Testis (tissue), 3 donors: ENCODE results near the gene C17orf75. TPM values are rescaled to one million over a fixed set of nuclear protein-coding genes. Genes with fewer than 3 reads are reported as not detected.

Experiments
- DNase-seq: peaks from one replicate; pipeline ENCODE4 v3.0.0-alpha.2; 2019
- H3K27ac ChIP-seq, 2 donors: fragments of 200-600 bp; sonication (generic); one replicate each; pipeline ENCODE4 v1.5.1; 2019
- H3K27me3 ChIP-seq: fragments of 200-600 bp; sonication (generic); one replicate; pipeline ENCODE4 v1.5.1; 2019
- H3K36me3 ChIP-seq: fragments of 200-600 bp; sonication (generic); one replicate; pipeline ENCODE4 v1.5.1; 2017; ENCODE audit warnings: low read depth; ENCODE audit errors: missing control alignments
- H3K4me1 ChIP-seq: fragments of 200-600 bp; sonication (generic); one replicate; pipeline ENCODE4 v1.5.1; 2019
- H3K4me3 ChIP-seq, 2 donors: fragments of 200-600 bp; sonication (generic); one replicate each; pipeline ENCODE4 v1.5.1; 2017 to 2019
- H3K9me3 ChIP-seq: fragments of 200-600 bp; sonication (generic); one replicate; pipeline ENCODE4 v1.5.1; 2017
- CTCF ChIP-seq, 3 experiments: fragments of 450-650 bp in 2 of 3; fragments of 200-600 bp in 1 of 3; sonication (generic) in 1 of 3; IDR thresholded peaks; one replicate each; pipeline ENCODE4 v1.5.1; 2016 to 2019; ENCODE audit warnings: antibody characterized with exemption in 3 of 3, mild to moderate bottlenecking in 2 of 3, moderate library complexity in 1 of 3
- POLR2A ChIP-seq: fragments of 450-650 bp; IDR thresholded peaks from one replicate; pipeline ENCODE4 v1.6.1; 2017; ENCODE audit warnings: antibody characterized with exemption, mild to moderate bottlenecking, moderate library complexity
- WGBS, 2 donors: methylation state at CpG; one replicate each; pipeline ENCODE4 v1.1.5; 2018; 5-methylcytosine and 5-hydroxymethylcytosine counted together
- intact Hi-C: fragments of 100-400 bp; cut with DNase I; formaldehyde crosslinking; loops from one replicate; pipeline ENCODE4 v1.15.1; 2023; ENCODE audit warnings: low total_unique reads
- microRNA counts, 2 donors: library from miRNA; unstranded; fragments of <30 nt; microRNA quantifications; one replicate each; lab custom pipeline; 2016
- microRNA-seq, 2 donors: library from miRNA; unstranded; fragments of <30 nt; microRNA quantifications; one replicate each; pipeline ENCODE4, GENCODE V29; 2016; ENCODE audit warnings: borderline number of aligned reads in 2 of 2, borderline replicate concordance in 1 of 2
- polyA plus RNA-seq: library from polyadenylated mRNA; stranded (reverse); fragments of 350-450 nt; fragmentation: Illumina TruSeq; extraction: RNeasy Lipid Tissue Mini Kit (QIAGEN cat#74804); gene quantifications from one replicate; pipeline ENCODE4 v1.2.3, GENCODE V29; 2014; ENCODE audit warnings: low read depth, low replicate concordance; ENCODE audit not compliant: insufficient read depth
- total RNA-seq, 2 donors: library from RNA; depleted of rRNA; stranded (reverse); fragments of >200 nt; gene quantifications; one replicate each; pipeline ENCODE4 v1.2.3, GENCODE V29; 2016

The C17orf75 gene
- total and polyA plus RNA-seq, 3 donors from 2014 or later, result 27.4 to 39.7 (median 30.8) TPM

DNA sequence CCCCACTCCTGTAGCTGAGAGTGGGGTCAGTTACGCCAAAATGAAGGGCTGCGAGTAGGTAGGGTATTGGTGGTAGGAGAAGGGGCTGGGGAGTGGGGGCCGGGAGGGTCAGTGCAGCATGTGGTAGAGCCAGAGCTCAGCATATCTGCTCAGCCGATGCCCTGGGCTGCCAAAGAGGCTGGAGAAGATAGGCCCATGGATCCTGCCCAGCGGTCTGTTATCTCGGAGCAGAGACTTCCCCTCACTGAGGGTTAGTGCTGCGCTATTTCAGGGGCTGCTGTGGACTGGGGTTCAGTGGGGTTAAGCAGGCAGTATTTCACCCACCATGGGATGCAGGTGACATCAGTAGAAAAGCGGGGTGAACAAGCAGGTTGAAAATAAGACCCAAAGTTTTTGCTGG, 56.7 kb downstream of the C17orf75 start:
- 91 to 94% methylated on average over 8 of the region's 8 CpGs for WGBS, 2 donors
- Histone ChIP-seq H3K27ac (no peak overlapping the region), H3K4me3 (no peak overlapping the region), H3K27me3 (no peaks in the 10 kb centered on the region), H3K36me3 (no peaks in the 10 kb centered on the region), H3K4me1 (peaks cover 9% of the 10 kb centered on the region), H3K9me3 (no peaks in the 10 kb centered on the region)
- intact Hi-C loops, result no loop called here
- no peak for DNase-seq
- TF ChIP-seq POLR2A, result no peak

- no peak overlapping the region for H3K4me3 ChIP-seq
- no peak for TF ChIP-seq POLR2A
- H3K9me3 ChIP-seq, result no peaks in the 10 kb centered on the region
- no peaks in the 10 kb centered on the region for H3K36me3 ChIP-seq
- no peaks in the 10 kb centered on the region for H3K27me3 ChIP-seq
- WGBS, 2 donors, result 18 to 60% methylated on average over 13 to 20 of the region's 20 CpGs
- H3K4me1 ChIP-seq, result peaks cover 9% of the 10 kb centered on the region
- intact Hi-C loops, result no loop called here
- no peak overlapping the region for H3K27ac ChIP-seq
- peak; percentile 36 for DNase-seq
Observed at GRCh38 chr17:32283745-32284201, 58.2 kb downstream of the C17orf75 start.

DNA sequence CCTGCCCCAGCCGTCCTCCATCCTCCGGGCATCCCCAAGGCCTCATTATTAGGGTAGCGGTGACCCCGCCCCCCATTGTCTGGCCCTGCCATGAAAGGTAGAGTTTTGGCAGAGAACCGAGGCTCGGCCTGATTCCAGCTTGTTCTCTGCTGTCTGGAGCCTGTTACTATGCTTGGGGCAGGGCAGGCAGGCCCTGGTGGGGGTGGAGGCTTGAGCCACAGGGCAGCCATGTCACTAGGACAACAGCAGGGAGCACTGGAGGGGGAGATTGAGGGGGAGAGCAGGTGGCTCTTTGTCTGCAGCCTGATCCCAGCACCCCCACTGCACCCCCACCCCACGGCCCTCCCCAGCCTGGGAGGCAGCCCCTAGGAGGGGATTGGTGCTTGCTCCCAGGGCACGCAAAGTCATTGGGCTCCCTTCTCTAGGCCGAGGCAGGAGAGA, 60.9 kb downstream of the C17orf75 start:
- Histone ChIP-seq H3K36me3 (no peaks in the 10 kb centered on the region), H3K27me3 (no peaks in the 10 kb centered on the region), H3K4me1 (peaks cover 9% of the 10 kb centered on the region), H3K27ac (no peak overlapping the region), H3K9me3 (no peaks in the 10 kb centered on the region), H3K4me3 (no peak overlapping the region)
- intact Hi-C loops, result no loop called here
- TF ChIP-seq POLR2A, result no peak
- TF ChIP-seq CTCF (IDR thresholded peaks at IDR 0.05), result no peak
- WGBS, 2 donors, result 48 to 67% methylated on average over 6 to 8 of the region's 9 CpGs
- no peak for DNase-seq

GRCh38 chr17:32279891-32280716, 61.9 kb downstream of the C17orf75 start:
- TF ChIP-seq POLR2A (no peak), CTCF (IDR thresholded peaks at IDR 0.05) (no peak)
- Histone ChIP-seq H3K9me3 (no peaks in the 10 kb centered on the region), H3K4me1 (peaks cover 9% of the 10 kb centered on the region), H3K4me3 (no peak overlapping the region), H3K36me3 (no peaks in the 10 kb centered on the region), H3K27me3 (no peaks in the 10 kb centered on the region), H3K27ac (no peak overlapping the region)
- DNase-seq, result no peak
- WGBS, 2 donors, result 73 to 84% methylated on average over 15 to 20 of the region's 21 CpGs
- intact Hi-C loops, result no loop called here

DNA sequence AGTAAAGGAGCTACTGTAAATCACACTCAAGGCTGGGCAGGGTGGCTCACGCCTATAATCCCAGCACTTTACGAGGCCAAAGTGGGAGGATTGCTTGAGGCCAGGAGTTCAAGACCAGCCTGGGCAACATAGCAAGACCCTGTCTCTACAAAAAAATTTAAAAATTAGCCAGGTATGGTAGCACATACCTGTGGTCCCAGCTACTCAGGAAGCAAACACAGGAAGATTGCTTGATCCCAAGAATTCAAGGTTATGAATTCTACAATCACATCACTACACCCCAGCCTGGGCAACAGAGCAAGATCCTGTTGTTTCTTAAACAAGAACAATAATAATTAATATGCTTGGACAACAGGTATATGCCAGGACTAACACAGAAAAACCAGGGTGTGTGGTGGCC, 63.2 kb downstream of the C17orf75 start:
- no peaks in the 10 kb centered on the region for H3K36me3 ChIP-seq
- intact Hi-C loops, result no loop called here
- H3K27me3 ChIP-seq, result no peaks in the 10 kb centered on the region
- no peaks in the 10 kb centered on the region for H3K9me3 ChIP-seq
- TF ChIP-seq CTCF (IDR thresholded peaks at IDR 0.05) (no peak), POLR2A (no peak)
- 86 to 93% methylated on average over 2 of the region's 2 CpGs for WGBS, 2 donors
- no peak for DNase-seq
- H3K27ac ChIP-seq, result no peak overlapping the region
- H3K4me3 ChIP-seq, result no peak overlapping the region
- peaks cover 4% of the 10 kb centered on the region for H3K4me1 ChIP-seq

MicroRNAs within 50 kb of the gene (microRNA counts, 767-probe panel; counts per million panel counts)
- 0 to 152 counts per million in 2 donors for microRNA hsa-miR-632 (lab: Ali Mortazavi, UCI)

Small RNA genes lying within 50 kb of the gene (microRNA-seq; reads per million reads assigned to microRNA genes)
- gene MIR632, result 0.70 to 1.4 reads per million in 2 donors

Other genes starting within 250 kb of the C17orf75 start
- 10 to 100 TPM; 51.3 to 60.6 TPM for gene RHOT1, start 199.7 kb downstream of the C17orf75 start, total RNA-seq
- 42.6 TPM for gene RHOT1, start 199.7 kb downstream of the C17orf75 start, polyA plus RNA-seq
- gene RHBDL3, start 76.3 kb downstream of the C17orf75 start, total RNA-seq, result 1 to 10 TPM; 4.1 to 4.5 TPM
- gene RHBDL3, start 76.3 kb downstream of the C17orf75 start, polyA plus RNA-seq, result 3.5 TPM
- gene ZNF207, start 8.0 kb upstream of the C17orf75 start, total RNA-seq, result 100 to 1,000 TPM; 206 to 240 TPM
- gene ZNF207, start 8.0 kb upstream of the C17orf75 start, polyA plus RNA-seq, result 155 TPM
- 10 to 100 TPM; 53.2 to 59.3 TPM for gene PSMD11, start 102.3 kb upstream of the C17orf75 start, total RNA-seq
- gene PSMD11, start 102.3 kb upstream of the C17orf75 start, polyA plus RNA-seq, result 99.0 TPM
- 10 to 100 TPM; 13.2 to 17.0 TPM for gene CDK5R1, start 144.8 kb upstream of the C17orf75 start, total RNA-seq
- gene CDK5R1, start 144.8 kb upstream of the C17orf75 start, polyA plus RNA-seq, result 16.2 TPM